Uterus (tissue), 2 donors: ENCODE data around the gene COL4A1.

Experiments
- POLR2A ChIP-seq, 2 donors: fragments of 450-650 bp; IDR thresholded peaks; one replicate each; pipeline ENCODE4 v1.6.1; 2016; ENCODE audit warnings: antibody characterized with exemption in 2 of 2, mild to moderate bottlenecking in 1 of 2, moderate library complexity in 1 of 2
- TF ChIP-seq, protein P1 (sequence below), 4 experiments: fragments of 200-600 bp in 2 of 4; fragments of 450-650 bp in 2 of 4; sonication (generic) in 2 of 4; IDR thresholded peaks; one replicate each; pipeline ENCODE4 v1.5.1; 2016 to 2019; ENCODE audit warnings: antibody characterized with exemption in 4 of 4, mild to moderate bottlenecking in 2 of 4, moderate library complexity in 1 of 4

DNA sequence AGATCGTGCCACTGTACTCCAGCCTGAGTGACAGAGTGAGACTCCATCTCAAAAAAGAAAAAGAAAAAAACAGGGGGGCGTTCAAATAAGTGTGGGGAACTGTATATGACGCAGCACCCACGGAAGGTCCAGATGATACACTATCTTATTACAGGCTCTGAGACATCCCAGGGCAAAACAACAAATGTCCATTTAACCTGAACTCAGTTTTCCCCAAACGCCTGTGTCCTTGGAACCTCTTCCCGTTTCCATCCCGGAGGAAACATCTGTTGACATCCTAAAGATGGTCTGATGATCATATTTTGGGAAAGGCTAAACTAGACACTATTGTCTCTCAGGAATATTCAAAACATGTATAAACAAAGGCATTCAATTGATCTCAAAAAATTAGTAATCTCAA lies 72.4 kb downstream of the COL4A1 start:
- TF ChIP-seq, protein P1, sequence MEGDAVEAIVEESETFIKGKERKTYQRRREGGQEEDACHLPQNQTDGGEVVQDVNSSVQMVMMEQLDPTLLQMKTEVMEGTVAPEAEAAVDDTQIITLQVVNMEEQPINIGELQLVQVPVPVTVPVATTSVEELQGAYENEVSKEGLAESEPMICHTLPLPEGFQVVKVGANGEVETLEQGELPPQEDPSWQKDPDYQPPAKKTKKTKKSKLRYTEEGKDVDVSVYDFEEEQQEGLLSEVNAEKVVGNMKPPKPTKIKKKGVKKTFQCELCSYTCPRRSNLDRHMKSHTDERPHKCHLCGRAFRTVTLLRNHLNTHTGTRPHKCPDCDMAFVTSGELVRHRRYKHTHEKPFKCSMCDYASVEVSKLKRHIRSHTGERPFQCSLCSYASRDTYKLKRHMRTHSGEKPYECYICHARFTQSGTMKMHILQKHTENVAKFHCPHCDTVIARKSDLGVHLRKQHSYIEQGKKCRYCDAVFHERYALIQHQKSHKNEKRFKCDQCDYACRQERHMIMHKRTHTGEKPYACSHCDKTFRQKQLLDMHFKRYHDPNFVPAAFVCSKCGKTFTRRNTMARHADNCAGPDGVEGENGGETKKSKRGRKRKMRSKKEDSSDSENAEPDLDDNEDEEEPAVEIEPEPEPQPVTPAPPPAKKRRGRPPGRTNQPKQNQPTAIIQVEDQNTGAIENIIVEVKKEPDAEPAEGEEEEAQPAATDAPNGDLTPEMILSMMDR (IDR thresholded peaks at IDR 0.05), result no peak
- TF ChIP-seq POLR2A (IDR thresholded peaks at IDR 0.05), result no peak
